Stimulated activated CD8-positive, alpha-beta memory T cell treated with anti-CD3 and anti-CD28 coated beads, Interleukin-2, amount 100 ng/mL, for 48 hours (primary cell): ENCODE measurements around the gene INTS15.

ENCODE experiments used
- DNase-seq, 2 donors: peaks; one replicate each; pipeline ENCODE4 v3.0.0-alpha.2; 2020; ENCODE audit warnings: low read depth in 2 of 2

The INTS15 gene

DNA sequence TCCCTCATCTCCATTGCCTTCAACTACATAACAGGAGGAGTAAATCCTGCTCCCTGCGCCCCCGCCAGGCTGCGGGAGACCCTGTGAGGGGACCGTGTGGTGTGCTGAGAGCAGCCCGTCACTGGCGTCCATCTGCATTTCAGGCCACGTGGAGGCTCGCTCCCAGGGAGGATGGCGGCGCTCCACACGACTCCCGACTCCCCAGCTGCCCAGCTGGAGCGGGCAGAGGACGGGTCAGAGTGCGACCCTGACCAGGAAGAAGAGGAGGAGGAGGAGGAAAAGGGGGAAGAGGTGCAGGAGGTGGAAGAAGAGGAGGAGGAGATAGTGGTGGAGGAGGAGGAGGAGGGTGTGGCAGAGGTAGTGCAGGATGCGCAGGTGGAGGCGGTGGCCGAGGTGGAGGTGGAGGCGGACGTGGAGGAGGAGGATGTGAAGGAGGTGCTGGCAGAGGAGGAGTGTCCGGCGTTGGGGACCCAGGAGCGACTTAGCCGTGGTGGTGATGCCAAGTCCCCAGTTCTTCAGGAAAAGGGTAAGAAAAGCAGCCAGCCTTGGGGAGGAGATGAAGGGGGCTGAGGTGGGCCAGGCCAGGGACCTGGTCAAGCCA, 52.5 kb downstream of the INTS15 start:
- DNase-seq: no peak

DNA sequence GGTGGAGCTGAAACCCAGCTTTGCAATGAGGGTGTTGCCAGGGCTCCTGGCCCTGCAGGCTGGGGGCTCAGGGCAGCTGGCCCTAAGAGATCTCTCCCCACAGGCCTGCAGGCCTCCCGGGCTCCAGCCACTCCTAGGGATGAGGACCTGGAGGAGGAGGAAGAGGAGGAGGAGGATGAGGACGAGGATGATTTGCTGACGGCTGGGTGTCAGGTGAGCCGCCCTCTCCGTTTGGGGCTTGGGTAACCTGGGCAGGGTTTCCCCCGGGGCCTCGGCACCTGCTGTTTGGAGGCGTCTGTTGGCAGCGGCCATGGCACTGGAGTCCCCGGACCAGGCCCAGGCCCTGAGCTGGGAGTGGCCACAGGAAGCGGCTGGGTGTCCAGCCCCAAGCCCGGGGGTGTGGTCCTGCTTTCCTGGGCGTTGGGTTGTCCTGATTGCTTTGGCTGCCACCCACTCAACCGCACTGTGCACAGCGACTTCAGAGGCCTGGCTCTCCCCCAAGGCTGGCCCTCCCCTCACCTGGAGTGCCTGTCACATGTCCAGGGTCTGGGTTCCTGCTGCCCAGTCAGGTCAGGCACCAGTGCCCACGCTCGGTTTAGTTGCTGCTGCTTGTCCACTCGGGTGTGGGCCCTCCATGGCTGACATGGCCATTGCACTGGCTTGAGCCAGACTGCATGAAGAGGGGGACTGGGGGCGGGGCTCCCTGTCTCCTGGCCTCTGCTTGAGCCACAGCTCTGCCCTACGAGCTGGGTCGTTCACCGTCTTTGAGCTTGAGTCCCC, 53.2 kb downstream of the INTS15 start:
- no peak for DNase-seq

DNA sequence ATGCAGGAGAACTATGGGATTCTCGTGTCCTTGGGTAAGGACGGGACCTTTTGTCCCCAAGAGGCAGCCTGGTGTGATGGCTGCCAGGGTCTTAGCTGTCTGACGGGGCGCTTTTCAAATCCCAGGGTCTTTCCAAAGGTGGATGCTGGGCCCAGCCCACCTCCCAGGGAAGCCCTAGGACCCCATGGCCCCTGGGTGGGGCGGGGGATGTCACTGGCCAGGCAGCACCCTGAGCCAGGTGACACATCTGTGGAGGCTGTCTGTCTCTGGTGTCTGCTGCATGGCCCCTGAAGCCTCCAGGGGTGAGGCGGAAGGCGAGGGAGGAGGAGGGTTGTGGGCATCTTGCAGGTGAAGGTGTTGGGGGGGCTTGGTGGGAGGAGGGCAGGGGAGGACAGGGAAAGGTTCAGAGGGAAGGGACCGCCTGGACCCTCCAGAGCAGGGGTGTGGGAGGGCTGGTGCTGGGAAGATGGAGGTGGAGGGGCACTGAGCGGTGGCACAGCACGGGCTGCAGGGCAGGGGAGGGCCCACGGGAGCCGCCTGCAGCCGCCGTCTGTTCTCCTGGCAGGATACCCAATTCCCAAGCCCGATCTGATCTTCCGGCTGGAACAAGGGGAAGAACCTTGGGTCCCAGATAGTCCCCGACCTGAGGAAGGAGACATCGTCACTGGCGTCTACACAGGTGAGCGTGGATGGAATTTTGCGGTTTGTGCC, 54.2 kb downstream of the INTS15 start:
- no peak for DNase-seq

DNA sequence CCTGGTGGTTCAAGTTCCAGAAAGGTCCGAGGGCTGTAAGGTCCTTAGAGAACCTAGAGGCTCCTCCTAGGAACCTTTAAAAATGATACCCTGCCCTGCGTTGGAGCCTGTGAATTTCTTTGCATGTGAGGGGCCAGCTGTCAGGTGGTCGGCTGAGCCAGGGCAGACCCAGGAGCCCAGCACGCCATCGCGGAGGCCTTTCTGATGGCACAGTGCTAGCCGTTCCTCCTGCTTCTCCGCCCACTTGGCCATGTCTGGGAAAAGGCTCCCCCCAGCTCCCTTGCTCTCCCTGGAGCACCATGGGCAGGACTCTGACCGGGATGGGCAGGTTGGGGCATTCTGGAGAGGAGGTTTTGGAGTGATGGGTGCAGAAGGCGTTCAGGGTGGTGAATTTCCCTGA, 54.9 kb downstream of the INTS15 start:
- no peak for DNase-seq

DNA sequence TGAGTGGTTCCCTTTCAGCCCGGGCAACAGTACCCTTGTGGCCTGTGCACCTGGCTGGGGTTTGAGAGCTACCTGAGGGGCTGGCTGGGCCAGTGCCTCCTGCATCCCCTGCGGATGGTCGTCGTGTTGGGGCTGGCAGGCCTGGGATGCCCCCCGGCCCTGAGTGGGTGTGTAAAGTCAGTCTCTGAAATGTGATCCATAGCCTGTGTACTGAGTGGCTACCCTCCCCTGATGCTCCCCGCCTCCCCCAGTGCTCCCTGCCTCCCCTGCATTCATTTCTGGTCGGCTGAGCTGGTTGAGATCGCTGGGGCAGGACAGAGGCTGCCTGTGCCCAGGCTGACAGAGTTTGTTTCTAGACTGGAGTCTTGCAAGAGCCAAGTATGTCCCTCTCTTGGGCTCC, 56.6 kb downstream of the INTS15 start:
- no peak for DNase-seq

DNA sequence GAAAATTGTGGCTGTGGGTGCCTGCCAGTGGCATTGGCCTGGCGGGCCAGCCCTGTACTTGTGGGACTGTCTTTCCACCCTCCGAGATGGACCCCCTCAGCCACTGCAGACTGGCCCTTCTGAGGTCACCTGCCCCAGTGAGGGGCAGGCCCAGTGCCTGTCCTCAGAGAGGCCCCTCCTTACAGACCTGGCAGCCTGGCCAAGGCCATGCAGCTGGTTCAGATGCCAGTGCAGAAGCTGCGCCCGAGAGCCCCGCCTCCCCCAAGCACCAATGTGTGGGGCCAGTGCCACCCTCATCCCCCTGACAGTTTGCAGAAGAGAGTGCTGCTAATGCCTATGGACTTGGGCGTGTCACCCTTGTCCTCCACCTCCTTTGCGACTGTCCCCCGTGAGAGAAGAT, 57.3 kb downstream of the INTS15 start:
- no peak for DNase-seq

DNA sequence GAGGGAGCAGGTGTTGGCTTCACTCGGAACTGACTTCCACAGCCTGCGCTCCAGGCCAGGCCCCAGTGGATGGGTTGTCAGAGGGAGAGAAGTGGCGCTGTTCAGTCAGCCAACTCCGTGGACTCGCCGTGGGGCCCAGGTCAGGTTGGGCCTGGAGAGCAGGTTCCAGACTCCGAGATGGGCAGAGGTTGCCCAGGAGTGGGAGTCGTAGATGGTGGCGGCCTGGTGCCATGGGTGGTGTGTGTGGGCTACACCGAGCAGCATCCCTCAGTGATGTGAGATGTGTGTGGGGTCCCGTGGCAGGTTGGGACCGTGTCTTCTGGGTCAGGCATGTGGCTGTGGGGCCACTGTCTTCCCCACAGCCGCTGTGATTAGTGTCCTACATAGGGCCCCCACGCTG, 57.7 kb downstream of the INTS15 start:
- no peak for DNase-seq

DNA sequence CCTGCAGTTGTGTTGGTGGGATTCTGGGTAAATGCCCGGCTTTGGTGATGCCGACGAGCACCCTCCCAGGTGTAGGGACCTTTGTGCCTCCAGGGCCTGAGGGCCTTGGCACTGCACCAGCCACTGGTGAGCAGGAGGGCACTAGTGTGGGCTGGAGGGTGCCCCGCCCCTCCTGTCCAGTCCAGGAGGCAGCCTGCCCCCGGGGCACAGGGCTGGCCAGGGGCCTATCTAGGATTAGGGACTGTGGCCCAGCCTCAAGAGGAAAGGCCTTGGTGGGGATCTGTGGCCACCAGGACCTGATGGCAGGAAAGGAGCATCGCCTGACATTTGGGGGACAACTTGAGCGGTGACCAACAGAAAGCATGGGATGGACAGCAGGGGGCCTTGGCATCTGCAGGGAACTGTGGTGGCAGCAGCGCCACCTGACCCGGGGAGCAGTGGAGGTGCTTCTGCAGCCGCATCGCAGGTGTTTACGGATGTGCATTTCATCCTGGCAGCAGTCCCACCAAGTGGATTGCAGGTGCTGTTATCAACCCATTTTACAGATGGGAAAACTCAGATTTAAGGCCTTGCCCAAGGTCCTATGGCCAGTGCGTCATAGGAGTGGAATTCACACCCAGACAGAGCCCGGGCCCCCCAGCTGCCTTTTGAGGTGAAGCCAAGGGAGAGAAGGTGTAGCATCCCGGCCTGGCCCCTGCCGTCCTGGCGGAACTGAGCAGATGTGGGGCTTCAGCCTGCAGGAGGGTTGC, 58.4 kb downstream of the INTS15 start:
- DNase-seq: no peak

DNA sequence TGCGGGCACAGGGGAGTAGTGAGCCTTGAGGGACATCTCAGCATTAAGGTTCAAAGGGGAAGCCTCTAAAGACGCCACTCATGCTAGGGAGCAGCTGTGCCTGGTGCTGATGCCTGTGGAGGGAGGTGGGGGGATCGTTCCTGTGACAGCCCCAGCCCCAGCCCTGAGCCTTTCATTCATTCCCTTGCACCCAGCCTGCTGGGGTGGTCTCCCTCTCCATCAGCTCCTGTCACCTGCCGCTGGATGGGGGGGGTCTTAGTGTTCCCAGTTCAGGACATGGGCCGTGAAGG, 58.9 kb downstream of the INTS15 start:
- DNase-seq: no peak

DNA sequence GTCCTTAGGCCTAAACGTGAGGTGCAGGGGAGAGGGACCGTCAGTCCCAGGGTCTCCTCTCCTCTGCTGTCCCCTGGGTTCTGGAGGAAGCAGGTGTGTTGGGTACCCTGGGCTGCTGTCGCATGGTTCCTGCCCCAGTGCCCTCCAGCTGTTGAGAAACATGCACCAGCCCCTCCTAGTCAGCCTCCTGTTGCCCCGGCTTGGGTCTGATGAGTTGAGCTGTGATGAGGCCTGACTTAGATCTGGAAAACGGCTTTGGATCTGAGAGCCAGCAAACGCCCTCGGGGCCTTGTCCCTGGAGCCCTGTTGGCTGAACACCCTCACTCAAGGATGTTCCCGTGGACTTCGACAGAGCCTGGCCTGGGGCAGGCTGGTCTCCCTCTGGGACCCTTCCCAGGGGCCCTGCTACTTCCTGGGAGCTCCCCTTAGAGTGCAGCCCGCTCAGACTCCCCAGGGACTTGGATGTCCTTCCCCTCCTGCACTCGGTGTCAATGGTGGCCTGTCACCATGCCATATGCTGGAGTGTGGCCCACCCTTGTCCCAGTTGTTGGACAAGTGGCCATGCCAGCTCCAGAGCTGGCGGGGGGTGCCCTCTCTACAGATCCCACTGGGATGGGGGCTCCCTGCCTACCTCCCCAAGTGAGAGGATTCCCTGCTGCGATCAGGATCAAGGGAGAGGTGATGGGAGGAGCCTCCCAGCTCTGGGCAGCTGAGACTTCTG, 59.6 kb downstream of the INTS15 start:
- DNase-seq: no peak

DNA sequence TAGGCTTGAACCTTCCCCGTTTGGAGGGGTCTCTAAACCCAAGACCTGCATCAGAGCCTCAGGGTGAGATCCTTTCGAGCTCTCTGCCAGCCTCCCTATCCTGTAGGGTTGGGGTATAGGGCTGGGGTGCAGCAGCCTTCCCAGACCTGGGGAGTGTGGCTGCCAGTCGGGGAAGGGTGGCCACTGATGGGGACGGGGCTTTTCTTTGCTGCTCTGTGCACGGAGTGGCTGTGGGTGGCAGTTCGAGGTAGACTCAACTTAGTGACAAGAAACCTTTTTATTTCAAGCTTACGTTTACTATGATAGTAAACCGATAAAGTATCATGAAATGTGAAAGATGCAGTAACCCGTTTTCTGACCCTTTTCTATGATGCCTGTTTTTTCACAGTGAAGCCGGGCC, 60.3 kb downstream of the INTS15 start:
- no peak for DNase-seq

DNA sequence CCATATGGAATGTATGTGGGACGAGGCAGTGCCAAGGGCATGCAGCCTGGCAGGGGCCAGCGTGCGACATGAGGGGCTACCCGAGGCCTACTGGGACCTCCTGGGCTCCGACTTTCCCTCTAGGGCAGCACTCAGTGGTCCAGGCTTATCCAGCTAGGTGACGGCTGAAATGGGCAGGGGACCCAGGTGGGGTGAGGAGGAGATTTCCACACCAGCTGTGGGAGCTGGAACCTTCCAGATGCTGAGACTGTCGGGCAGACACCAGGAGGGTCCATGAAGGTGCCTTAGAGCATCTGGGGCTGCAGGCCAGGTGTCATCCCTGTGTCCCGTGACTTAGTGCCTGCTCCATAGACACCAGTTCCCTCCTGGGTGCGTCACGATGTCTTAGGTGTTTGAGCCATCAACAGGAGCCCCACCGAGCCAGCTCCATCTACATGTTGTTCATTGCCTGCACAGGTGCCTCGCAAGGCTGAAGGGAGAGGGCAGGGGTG, 60.7 kb downstream of the INTS15 start:
- no peak for DNase-seq

DNA sequence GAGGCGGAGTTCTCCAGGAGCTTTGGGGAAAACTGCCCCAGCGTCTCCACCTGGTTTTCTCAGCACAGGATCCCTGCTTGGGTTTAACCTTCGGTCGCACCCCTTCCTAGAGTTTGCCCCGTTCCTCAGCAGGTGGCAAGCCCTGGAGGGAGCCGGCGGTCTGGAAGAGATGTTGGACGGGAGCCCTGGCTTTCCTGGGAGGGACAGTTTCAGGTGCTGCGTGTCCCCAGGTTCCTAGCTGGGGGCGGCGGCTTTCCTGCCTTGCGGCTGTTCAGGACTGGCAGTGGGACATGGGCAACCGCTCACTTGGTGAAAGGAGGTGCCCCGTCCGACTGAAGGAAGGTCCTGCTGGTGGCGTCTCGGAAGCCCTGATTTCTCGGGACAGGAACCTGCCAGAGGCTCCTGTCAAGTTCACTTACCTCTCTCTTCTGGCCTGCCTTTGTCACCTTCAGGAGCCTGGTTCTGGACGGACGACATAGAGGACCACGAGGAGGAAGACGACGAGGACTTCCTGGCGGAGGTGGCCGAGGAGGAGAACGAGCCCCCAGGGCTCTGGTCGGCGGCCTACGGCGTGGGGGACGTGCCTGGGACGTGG, 62.1 kb downstream of the INTS15 start:
- no peak for DNase-seq

DNA sequence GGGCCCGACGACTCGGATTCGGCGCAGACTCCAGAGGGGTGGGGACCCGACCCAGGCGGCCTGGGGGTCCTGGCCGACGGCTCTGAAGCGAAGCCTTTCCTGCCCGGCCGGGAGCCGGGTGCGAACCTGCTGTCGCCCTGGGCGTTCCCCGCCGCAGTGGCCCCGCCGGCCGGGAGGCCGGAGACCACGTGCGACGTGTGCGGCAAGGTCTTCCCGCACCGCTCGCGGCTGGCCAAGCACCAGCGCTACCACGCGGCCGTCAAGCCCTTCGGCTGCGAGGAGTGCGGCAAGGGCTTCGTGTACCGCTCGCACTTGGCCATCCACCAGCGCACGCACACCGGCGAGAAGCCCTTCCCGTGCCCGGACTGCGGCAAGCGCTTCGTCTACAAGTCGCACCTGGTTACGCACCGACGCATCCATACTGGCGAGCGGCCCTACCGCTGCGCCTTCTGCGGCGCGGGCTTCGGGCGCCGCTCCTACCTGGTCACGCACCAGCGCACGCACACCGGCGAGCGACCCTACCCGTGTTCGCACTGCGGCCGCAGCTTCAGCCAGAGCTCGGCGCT, 62.7 kb downstream of the INTS15 start:
- DNase-seq: no peak

DNA sequence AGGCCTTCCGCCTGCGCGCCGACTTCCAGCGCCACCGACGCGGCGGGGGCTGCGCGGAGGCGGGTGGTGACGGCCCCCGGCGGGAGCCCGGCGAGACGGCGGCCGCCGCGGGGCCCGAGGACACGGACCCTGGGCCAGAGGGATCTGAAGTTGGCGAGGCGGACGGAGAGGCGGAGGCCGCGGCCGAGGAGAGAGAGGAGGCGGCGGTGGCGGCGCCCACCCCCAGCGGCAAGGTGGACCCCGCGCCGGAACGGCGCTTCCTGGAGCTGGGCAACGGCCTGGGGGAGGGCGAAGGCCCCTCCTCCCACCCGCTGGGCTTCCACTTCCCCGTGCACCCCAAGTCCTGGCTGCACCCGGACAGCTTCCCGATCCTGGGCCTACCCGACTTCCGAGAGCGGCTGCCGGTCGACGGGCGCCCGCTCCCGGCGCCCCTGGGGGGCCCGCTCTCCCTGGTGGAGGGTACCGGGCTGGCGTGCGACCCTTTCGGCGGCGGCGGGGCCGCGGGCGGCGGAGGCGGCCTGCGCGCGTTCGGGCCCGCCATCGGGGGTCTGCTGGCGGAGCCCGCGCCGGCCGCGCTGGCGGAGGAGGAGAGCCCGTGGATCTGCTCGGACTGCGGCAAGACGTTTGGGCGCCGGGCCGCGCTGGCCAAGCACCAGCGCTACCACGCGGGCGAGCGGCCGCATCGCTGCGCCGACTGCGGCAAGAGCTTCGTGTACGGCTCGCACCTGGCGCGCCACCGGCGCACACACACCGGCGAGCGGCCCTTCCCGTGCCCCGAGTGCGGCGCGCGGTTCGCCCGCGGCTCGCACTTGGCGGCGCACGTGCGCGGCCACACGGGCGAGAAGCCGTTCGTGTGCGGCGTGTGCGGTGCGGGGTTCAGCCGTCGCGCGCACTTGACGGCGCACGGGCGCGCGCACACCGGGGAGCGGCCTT, 63.5 kb downstream of the INTS15 start:
- DNase-seq: no peak

DNA sequence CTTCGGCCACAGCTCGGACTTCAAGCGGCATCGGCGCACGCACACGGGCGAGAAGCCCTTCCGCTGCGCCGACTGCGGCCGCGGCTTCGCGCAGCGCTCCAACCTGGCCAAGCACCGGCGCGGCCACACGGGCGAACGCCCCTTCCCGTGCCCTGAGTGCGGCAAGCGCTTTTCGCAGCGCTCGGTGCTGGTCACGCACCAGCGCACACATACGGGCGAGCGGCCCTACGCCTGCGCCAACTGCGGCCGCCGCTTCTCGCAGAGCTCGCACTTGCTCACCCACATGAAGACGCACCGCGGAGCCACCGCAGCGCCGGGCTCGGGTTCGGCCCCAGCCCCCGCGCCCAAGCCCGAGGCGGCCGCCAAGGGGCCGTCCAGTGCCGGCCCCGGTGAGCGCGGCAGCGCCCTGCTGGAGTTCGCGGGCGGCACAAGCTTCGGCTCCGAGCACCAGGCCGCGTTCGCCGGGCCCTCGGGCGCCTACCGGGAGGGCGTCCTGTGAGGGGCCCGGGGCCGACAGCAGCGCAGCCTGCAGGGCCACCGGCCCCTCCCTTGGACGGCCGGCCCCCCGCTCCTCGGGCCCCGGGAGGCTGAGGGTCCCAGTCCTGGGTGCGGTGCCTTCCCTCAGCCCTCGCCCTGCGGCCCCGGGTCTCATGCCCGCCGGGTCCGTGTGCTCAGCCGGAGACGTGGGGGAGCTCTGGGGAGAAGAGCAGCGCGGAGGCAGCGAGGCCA, 64.5 kb downstream of the INTS15 start:
- DNase-seq: no peak

DNA sequence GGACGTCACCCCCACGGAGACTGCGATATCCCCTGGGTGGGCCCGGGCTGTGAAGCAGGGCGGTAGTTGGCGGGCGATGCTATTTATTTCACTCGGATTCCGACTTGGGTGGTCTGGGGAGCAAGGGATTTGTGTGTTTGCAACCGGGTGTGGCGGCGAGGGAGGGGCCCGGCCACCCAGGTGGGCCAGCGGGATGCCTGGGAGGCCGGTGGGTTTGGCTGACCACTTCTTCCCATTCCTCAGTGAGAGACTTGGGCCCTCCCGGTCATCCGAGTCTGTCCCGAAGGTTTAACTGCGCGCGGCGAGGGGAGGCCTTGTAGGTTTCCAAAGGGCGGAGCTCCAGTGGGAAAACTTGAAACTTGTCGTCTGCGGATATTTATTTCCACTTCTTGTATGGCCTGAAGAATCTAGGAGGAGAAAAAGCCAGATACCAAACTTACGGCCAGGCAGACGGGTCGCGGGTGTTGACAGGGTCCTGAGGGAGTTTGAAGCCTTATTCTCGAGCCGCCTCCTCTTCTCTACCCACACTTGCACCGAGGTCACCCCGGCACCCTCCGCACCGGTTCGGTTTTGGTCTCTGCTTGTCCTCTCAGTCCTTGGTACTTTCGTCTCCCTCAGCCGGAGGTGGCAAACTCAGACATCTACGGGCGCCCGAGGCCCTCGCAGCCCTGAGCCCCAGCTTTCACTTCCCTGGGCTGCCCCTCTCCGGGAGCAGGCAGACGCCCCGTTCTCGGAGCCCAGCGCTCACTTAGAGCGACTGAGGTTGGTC, 65.2 kb downstream of the INTS15 start:
- DNase-seq: no peak

DNA sequence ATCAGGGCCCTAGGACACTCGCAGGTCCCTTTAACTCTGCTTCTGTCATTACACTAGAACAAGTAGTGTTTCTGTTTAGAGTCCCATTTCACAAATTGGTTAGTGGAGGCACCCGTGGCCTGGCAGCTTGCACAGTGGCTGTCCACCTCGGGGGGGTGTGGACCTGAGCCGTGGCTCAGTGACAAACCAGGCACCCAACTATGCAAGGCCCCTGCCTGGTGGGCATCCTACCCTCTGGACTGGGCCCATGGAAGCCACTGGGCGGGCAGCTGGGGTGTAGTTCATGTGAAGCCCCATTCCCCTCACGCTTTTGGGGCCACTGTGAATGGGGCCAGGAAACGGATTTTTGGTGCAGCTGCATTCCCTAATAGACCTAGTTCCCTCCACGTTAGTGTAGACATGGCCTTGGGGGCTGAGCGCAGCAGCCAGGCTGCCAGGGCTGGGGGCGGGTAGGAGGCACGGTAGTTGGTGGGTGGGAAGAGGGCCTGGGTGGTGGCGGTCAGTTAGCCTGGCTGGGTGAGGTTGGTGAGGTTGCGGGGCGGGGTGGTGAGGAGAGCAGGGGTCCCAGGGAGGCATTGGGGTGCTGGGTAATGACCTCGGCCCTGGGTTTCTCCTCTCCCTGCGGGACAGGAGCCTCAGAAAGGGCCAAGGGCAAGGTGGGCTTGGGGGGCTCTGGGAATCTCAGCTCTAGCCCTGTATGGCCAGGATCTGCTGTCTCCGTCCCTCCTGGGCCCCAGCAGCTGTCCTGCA, 66.0 kb downstream of the INTS15 start:
- DNase-seq: no peak
